ENCODE measurements around the gene EARS2. TPM values are rescaled to one million over a fixed set of nuclear protein-coding genes. Genes with fewer than 3 reads are reported as not detected.

The EARS2 gene
- total RNA-seq, 2 experiments from 2014 or later = 26.6 to 31.9 TPM

Other genes starting within 250 kb of the EARS2 start
- gene COG7, start 104.2 kb downstream of the EARS2 start, total RNA-seq = 10 to 100 TPM; 18.1 to 19.9 TPM
- 100 to 1,000 TPM in 1 of 2 experiments, 10 to 100 TPM in 1; 86.7 to 114 TPM for gene GGA2, start 46.9 kb downstream of the EARS2 start, total RNA-seq
- gene UBFD1, start 377 bp upstream of the EARS2 start, total RNA-seq = 10 to 100 TPM; 56.8 to 57.2 TPM
- 100 to 1,000 TPM in 1 of 2 experiments, 10 to 100 TPM in 1; 81.5 to 158 TPM for gene NDUFAB1, start 39.0 kb upstream of the EARS2 start, total RNA-seq
- gene PALB2, start 84.0 kb upstream of the EARS2 start, total RNA-seq = 10 to 100 TPM; 23.1 to 23.5 TPM
- 10 to 100 TPM; 47.1 to 55.8 TPM for gene DCTN5, start 84.1 kb upstream of the EARS2 start, total RNA-seq
- 100 to 1,000 TPM in 1 of 2 experiments, 10 to 100 TPM in 1; 91.4 to 120 TPM for gene PLK1, start 121.5 kb upstream of the EARS2 start, total RNA-seq
- not detected for gene ERN2, start 155.9 kb upstream of the EARS2 start, total RNA-seq
- gene CHP2, start 197.7 kb upstream of the EARS2 start, total RNA-seq = not detected

Data from activated CD4-positive, alpha-beta T cell treated with anti-CD3 and anti-CD28 coated beads for 36 hours (primary cell).